Measurements from ENCODE around the gene AKAP13.

GRCh38 chr15:85598219-85598618, 217.8 kb downstream of the AKAP13 start:
- TF ChIP-seq EZH2phosphoT487 (conservative IDR thresholded peaks at IDR 0.05; ENCODE audit: low read length) (no peak), CTCF (IDR thresholded peaks at IDR 0.05; ENCODE audit: insufficient read depth, low read length, poor library complexity, severe bottlenecking) (no peak)

All from SU-DHL-6 (cell line).